B cell (primary cell): ENCODE data around the gene GBX1. TPM values are rescaled to one million over a fixed set of nuclear protein-coding genes. Genes with fewer than 3 reads are reported as not detected.
A peak's percentile ranks its signal among the peaks of the same experiment; 100 is the strongest.

ENCODE experiments used
- ATAC-seq: fragments of 200-7000 bp; cut with Tn5 transposase; one replicate; pipeline ENCODE4 v1.10.0; 2021; ENCODE audit warnings: low read depth, mild to moderate bottlenecking, moderate number of reproducible peaks, moderate library complexity
- CTCF ChIA-PET: fragments of 350-600 bp; sonication (Branson Sonifier 250); formaldehyde crosslinking; loops from one replicate; lab custom pipeline; 2021; ENCODE audit warnings: antibody characterized with exemption, inconsistent platforms; lab: Charles Lee
- POLR2A ChIA-PET: fragments of 350-600 bp; sonication (Branson Sonifier 250); formaldehyde crosslinking; loops from one replicate; lab custom pipeline; 2021; ENCODE audit warnings: antibody characterized with exemption; lab: Charles Lee
- DNase-seq: peaks from one replicate; pipeline ENCODE4 v3.0.0; 2013
- H2AFZ ChIP-seq: 2 replicates; pipeline ENCODE4 v1.6.1; 2012; ENCODE audit warnings: mild to moderate bottlenecking, low read depth, low read length; ENCODE audit not compliant: insufficient read depth, poor library complexity, severe bottlenecking
- H3K27ac ChIP-seq, 2 donors: 1 replicate in 1 of 2; 2 replicates in 1 of 2; pipeline ENCODE4 v1.5.1; 2012 to 2013; ENCODE audit warnings: low read length in 2 of 2, mild to moderate bottlenecking in 2 of 2, moderate library complexity in 1 of 2
- H3K27me3 ChIP-seq, 4 experiments: fragments of 200-600 bp in 1 of 4; sonication (generic) in 1 of 4; replicated peaks in 1 of 4; 1 replicate in 2 of 4; 2 replicates in 2 of 4; pipeline versions ENCODE4 v1.6.1 to v1.7.0; 2013 to 2016; ENCODE audit warnings: low read length in 3 of 4, mild to moderate bottlenecking in 2 of 4, mixed read lengths in 1 of 4, moderate library complexity in 1 of 4; ENCODE audit not compliant: insufficient read depth in 4 of 4, control insufficient read depth in 3 of 4; ENCODE audit errors: control extremely low read depth in 1 of 4
- H3K36me3 ChIP-seq, 2 experiments: replicated peaks in 1 of 2; 1 replicate in 1 of 2; 2 replicates in 1 of 2; pipeline versions ENCODE4 v1.6.1 to v1.7.1; 2013; ENCODE audit warnings: low read length in 1 of 2; ENCODE audit not compliant: insufficient read depth in 2 of 2, control insufficient read depth in 1 of 2; ENCODE audit errors: control extremely low read depth in 1 of 2, extremely low read depth in 1 of 2
- H3K4me1 ChIP-seq, 2 donors: fragments of 200-600 bp in 1 of 2; sonication (generic) in 1 of 2; 1 replicate in 1 of 2; 2 replicates in 1 of 2; pipeline versions ENCODE4 v1.5.1 to v1.6.1; 2013 to 2017; ENCODE audit warnings: low read length in 2 of 2; ENCODE audit not compliant: control insufficient read depth in 2 of 2, insufficient read depth in 2 of 2
- H3K4me2 ChIP-seq: replicated peaks from 2 replicates; pipeline ENCODE3; 2012; ENCODE audit warnings: mild to moderate bottlenecking, low read depth, low read length; ENCODE audit not compliant: poor library complexity, severe bottlenecking
- H3K4me3 ChIP-seq, 5 experiments: fragments of 200-600 bp in 1 of 5; sonication (generic) in 1 of 5; 1 replicate in 3 of 5; 2 replicates in 2 of 5; pipeline versions ENCODE4 v1.5.1 to v1.7.0; 2011 to 2016; ENCODE audit warnings: low read length in 4 of 5, mild to moderate bottlenecking in 4 of 5, low read depth in 2 of 5, control low read depth in 1 of 5, moderate library complexity in 1 of 5; ENCODE audit not compliant: insufficient read depth in 1 of 5; ENCODE audit errors: control extremely low read depth in 1 of 5, extremely low read depth in 1 of 5
- H3K79me2 ChIP-seq: fragments of 200-600 bp; sonication (generic); one replicate; pipeline ENCODE4 v1.6.0; 2016; ENCODE audit warnings: low read length; ENCODE audit not compliant: control insufficient read depth, insufficient read depth
- H3K9ac ChIP-seq: fragments of 200-600 bp; sonication (generic); 2 replicates; pipeline ENCODE4 v1.6.1; 2017; ENCODE audit warnings: mild to moderate bottlenecking, low read length, moderate library complexity
- H3K9me3 ChIP-seq, 3 donors: one replicate each; pipeline versions ENCODE4 v1.6.1 to v1.7.1; 2013; ENCODE audit warnings: low read length in 2 of 3; ENCODE audit not compliant: control insufficient read depth in 2 of 3, insufficient read depth in 1 of 3; ENCODE audit errors: control extremely low read depth in 1 of 3
- H4K20me1 ChIP-seq: 2 replicates; pipeline ENCODE4 v1.6.0; 2012; ENCODE audit warnings: mild to moderate bottlenecking, low read length; ENCODE audit not compliant: insufficient read depth, control insufficient read depth, poor library complexity, severe bottlenecking
- H3K27ac Mint-ChIP-seq: one replicate; pipeline ENCODE4 v1.8.0; 2021; ENCODE audit warnings: mixed read lengths
- H3K27me3 Mint-ChIP-seq: one replicate; pipeline ENCODE4 v1.8.0; 2021; ENCODE audit warnings: mixed read lengths
- H3K4me1 Mint-ChIP-seq: one replicate; pipeline ENCODE4 v1.8.0; 2021; ENCODE audit warnings: mixed read lengths
- H3K4me3 Mint-ChIP-seq: one replicate; pipeline ENCODE4 v1.8.0; 2021; ENCODE audit warnings: mixed read lengths
- H3K9me3 Mint-ChIP-seq: one replicate; pipeline ENCODE4 v1.8.0; 2022; ENCODE audit warnings: mixed read lengths; ENCODE audit not compliant: insufficient read depth
- EZH2 ChIP-seq: IDR thresholded peaks from 2 replicates; pipeline ENCODE4 v1.6.1; 2012; ENCODE audit warnings: borderline replicate concordance, low read depth, mild to moderate bottlenecking, moderate library complexity, low read length; ENCODE audit not compliant: insufficient read depth, poor library complexity, severe bottlenecking
- WGBS: methylation state at CpG from one replicate; pipeline ENCODE4 v1.1.5; 2013; ENCODE audit warnings: missing lambda C conversion rate; ENCODE audit not compliant: insufficient coverage; 5-methylcytosine and 5-hydroxymethylcytosine counted together
- intact Hi-C: fragments of 100-400 bp; cut with micrococcal nuclease; formaldehyde crosslinking; loops from one replicate; pipeline ENCODE4 v1.10.0; 2022
- polyA plus RNA-seq: library from polyadenylated mRNA; depleted of rRNA; stranded (reverse); fragments of >200 nt; gene quantifications from 2 replicates; pipeline ENCODE4 v1.2.3, GENCODE V29; 2012
- total RNA-seq, 2 donors: library from RNA; stranded (reverse); fragments of 120-200 nt in 1 of 2; gene quantifications; 1 replicate in 1 of 2; 2 replicates in 1 of 2; pipeline versions ENCODE4 v1.2.3 to v1.2.4, GENCODE V29; 2013 to 2022
- TF ChIP-seq, protein P1 (sequence below): fragments of 200-600 bp; IDR thresholded peaks from one replicate; pipeline ENCODE4 v1.8.0; 2022; ENCODE audit warnings: antibody characterized with exemption, mild to moderate bottlenecking

Gene GBX1
- total and polyA plus RNA-seq, 2 donors (not counting 1 experiment from before 2014, with no cell fraction given) = not detected

- ATAC-seq = peak; percentile 87
Measured at GRCh38 chr7:151172273-151173141, 5.0 kb upstream of the GBX1 start.

More at GRCh38 chr7:151172273-151173141, 5.0 kb upstream of the GBX1 start:
- H3K9ac ChIP-seq = no peak overlapping the region
- Mint-ChIP-seq H3K27ac (no peak overlapping the region), H3K27me3 (peaks cover 53% of the 10 kb centered on the region), H3K9me3 (no peaks in the 10 kb centered on the region), H3K4me1 (peaks cover 13% of the 10 kb centered on the region), H3K4me3 (no peak overlapping the region)
- ChIA-PET CTCF (interaction anchor here (0.7 to 1.3 kb wide), 6 partner anchors 9 to 134 kb away, joined by 3 to 5 read pairs (median 4); no protein-coding TSS in a partner anchor), POLR2A (no interaction called here)
- no peak overlapping the region for H3K4me3 ChIP-seq
- no peak overlapping the region for H2AFZ ChIP-seq
- intact Hi-C loops = loop anchor here (1.0 to 2.0 kb wide), 4 partner anchors 48 to 131 kb away; partner anchors contain the start of gene CHPF2
- H3K9me3 ChIP-seq = peaks cover 0 to 31% (median 0%) of the 10 kb centered on the region in 3 donors
- TF ChIP-seq, protein P1, sequence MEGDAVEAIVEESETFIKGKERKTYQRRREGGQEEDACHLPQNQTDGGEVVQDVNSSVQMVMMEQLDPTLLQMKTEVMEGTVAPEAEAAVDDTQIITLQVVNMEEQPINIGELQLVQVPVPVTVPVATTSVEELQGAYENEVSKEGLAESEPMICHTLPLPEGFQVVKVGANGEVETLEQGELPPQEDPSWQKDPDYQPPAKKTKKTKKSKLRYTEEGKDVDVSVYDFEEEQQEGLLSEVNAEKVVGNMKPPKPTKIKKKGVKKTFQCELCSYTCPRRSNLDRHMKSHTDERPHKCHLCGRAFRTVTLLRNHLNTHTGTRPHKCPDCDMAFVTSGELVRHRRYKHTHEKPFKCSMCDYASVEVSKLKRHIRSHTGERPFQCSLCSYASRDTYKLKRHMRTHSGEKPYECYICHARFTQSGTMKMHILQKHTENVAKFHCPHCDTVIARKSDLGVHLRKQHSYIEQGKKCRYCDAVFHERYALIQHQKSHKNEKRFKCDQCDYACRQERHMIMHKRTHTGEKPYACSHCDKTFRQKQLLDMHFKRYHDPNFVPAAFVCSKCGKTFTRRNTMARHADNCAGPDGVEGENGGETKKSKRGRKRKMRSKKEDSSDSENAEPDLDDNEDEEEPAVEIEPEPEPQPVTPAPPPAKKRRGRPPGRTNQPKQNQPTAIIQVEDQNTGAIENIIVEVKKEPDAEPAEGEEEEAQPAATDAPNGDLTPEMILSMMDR = peak; percentile 100
- TF ChIP-seq EZH2 = no peak
- peaks cover 2 to 7% of the 10 kb centered on the region in 2 donors for H3K4me1 ChIP-seq
- H3K4me2 ChIP-seq = no peak overlapping the region
- DNase-seq = peak; percentile 83
- no peaks in the 10 kb centered on the region for H3K79me2 ChIP-seq
- no peaks in the 10 kb centered on the region for H3K36me3 ChIP-seq
- WGBS = 25% methylated on average over 41 of the region's 42 CpGs
- H3K27me3 ChIP-seq = peaks cover 0 to 51% (median 22%) of the 10 kb centered on the region in 4 experiments
- H4K20me1 ChIP-seq = no peaks in the 10 kb centered on the region
- H3K27ac ChIP-seq = no peak overlapping the region
